GM18873 (cell line): Measurements from ENCODE around the gene VPS13A.
"Not testable (repeated sequence)": the region's sequence is repeated elsewhere in the genome, so short reads cannot be mapped to it uniquely, and the experiment has no call there.

Experiments used
- ATAC-seq: cut with Tn5 transposase; IDR thresholded peaks from one replicate; pipeline ENCODE4 v1.9.1; 2021; ENCODE audit warnings: mild to moderate bottlenecking, moderate library complexity, moderate number of reproducible peaks; ENCODE audit not compliant: unreplicated experiment, low FRiP score

The VPS13A gene

DNA sequence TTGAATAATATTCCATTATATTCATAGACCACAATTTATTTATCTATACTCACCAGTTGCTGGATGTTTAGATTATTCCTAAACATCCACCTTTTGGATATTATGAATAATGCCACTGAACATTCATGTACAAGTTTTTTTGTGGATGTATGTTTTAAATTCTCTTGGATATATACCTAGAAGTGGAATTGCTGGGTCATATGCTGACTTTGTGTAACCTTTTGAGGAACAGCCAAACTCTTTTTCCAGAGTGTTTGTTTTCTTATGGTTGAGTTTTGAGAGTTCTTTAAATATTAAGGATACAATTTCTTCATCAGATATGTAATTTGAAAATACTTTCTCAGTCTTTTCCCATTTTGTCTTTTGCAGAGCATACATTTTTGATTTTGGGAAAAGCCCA, 2.7 kb downstream of the VPS13A start:
- no peak for ATAC-seq

DNA sequence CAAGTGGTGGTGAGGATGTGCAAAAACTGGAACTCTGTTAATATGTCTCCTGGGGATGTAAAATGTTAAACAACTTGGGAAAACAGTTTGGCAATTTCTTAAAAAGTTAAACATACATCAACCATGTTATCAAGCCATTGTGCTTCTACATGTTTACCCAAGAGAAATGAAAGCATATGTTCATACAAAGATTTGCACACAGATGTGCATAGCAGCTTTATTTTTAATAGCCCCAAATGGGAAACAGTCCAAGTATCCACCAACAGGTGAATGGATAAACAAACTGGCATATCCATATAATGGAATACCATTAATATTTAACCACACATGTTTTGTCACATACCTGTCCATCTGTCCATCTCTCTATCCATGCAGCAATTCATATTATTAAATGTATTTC, 6.2 kb downstream of the VPS13A start:
- ATAC-seq = no peak

- no peak for ATAC-seq
Observed at GRCh38 chr9:77188242-77188641, 10.9 kb downstream of the VPS13A start.

GRCh38 chr9:77194423-77194822, 17.1 kb downstream of the VPS13A start:
- no peak for ATAC-seq

DNA sequence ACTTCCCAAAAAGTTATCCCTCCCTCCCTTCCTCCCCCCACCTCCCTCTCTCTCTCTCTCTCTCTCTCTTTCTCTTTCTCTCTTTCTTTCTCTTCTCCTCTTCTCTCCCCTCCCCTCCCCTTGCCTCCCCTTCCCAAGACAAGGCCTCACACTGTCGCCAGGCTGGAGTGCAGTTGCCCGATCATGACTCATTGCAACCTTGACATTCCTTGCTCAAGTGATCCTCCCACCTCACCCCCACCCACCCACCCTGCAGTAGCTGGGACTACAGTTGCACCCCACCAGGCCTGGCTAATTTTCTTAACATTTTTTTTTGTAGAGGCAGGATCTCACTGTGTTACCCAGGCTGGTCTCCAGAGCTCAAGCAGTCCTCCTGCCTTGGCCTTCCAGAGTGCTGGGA, 32.8 kb downstream of the VPS13A start:
- ATAC-seq = no peak

- ATAC-seq = no peak
Observed at GRCh38 chr9:77211561-77211960, 34.2 kb downstream of the VPS13A start.

- ATAC-seq = no peak
Observed at GRCh38 chr9:77212801-77213200, 35.5 kb downstream of the VPS13A start.

DNA sequence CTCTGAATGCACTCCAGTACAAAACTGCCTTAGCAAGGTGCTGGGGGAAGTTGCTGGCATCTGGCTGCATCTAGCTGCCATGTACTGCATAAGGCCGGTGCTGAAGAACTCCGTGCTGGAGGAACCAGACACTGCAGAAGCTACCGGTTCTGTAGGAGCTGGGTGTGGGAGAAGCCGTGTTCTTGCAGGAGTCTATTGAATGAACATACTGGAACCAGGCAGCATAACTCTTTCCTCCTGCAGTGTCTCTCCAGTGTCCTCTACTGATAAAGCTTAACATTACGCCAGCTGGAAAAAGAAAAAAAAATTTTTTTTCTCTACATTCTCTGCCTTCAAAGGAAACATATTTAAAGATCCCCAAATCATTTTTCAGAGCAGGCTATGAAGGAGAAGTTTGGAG, 38.5 kb downstream of the VPS13A start:
- ATAC-seq = no peak

- no peak for ATAC-seq
Observed at GRCh38 chr9:77218612-77219011, 41.3 kb downstream of the VPS13A start.

DNA sequence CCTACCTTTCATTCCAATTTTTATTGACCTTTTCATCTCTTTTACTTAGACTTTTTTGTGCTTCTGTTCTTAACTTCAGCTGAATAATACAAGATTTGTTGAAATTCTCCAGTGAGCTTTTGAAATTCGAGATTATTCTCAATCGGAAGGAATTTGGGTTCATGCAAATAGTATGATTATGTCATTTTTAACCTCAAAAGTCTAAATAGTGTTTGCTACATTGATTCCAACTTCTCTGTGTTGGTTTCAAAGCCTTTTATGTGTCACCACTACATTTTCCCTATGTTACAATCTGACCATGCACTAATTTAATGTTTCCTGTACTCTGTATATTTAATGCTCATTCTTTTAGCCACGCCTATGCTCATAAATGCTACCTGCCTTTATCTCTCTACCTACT, 44.1 kb downstream of the VPS13A start:
- ATAC-seq = no peak

DNA sequence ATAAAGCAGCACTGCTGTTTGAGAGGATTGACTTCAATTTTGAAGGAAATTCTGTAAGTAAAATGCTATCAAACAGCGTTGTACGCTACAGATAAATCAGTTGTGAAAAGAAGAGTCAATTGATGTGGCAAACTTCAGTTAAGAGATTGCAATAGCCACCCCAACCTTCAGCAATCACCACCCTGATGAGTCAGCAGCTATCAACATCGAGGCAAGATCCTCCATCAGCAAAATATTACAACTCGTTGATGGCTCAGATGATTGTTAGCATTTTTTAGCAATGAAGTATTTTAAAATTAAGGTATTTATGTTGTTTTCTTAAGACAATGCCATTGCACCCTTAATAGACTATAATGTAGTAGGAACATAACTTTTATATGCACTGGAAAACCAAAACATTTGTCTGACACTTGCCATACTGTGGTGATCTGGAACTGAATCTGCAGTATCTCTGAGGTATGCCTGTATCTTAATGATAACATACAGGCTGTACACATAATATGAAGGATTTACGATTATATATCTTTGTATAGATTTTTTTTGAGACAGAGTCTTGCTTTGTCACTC, 47.5 kb downstream of the VPS13A start:
- ATAC-seq = no peak

DNA sequence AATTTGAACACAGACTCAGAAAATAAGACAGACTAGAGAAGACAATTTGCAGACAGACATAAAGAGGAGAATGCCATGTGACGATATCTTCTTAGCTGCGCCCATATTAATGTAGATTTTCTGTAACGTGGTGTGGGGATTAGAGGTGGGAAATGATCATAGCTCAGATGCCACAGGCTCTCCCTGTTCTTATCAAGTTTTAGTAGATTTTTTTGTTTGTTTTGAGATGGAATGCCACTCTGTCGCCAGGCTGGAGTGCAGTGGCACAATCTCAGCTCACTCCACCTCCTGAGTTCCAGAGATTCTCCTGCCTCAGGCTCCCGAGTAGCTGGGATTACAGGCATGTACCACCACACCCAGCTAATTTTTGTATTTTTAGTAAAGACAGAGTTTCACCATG, 59.4 kb downstream of the VPS13A start:
- ATAC-seq = no peak

GRCh38 chr9:77237896-77238295, 60.6 kb downstream of the VPS13A start:
- no peak for ATAC-seq

- ATAC-seq = no peak
Observed at GRCh38 chr9:77251050-77251449, 73.7 kb downstream of the VPS13A start.

DNA sequence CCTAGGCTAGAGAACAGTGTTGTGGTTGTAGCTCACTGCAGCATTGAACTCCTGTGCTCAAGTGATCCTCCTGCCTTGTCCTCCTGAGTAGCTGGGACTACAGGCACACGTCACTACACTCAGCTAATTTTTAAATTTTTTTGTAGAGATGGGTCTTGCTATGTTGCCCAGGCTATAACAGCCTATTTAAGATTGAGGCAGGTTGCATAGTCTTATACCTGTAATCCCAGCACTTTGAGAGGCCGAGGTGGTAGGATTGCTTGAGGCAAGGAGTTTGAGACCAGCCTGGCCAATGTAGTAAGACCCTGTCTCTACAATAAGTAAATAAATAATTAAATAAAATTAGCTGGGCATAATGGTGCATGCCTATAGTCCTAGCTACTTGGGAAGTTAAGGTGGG, 79.9 kb downstream of the VPS13A start:
- no peak for ATAC-seq

DNA sequence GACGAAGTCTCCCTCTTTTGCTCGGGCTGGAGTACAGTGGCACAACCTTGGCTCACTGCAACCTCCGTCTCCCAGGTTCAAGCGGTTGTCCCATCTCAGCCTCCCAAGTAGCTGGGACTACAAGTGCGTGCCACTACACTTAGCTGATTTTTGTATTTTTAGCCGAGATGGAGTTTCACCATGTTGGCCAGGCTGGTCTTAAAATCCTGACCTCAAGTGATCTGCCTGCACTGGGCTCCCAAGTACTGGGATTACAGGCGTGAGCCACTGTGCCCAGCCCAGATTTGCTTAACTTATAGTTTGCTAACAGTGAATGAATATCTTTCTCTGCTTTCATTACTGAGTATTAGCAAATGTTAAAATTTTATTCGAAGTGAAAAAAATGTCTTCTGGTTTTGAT, 84.3 kb downstream of the VPS13A start:
- no peak for ATAC-seq

GRCh38 chr9:77267762-77268161, 90.4 kb downstream of the VPS13A start:
- ATAC-seq = not testable (repeated sequence)

- ATAC-seq = no peak
Observed at GRCh38 chr9:77271023-77271690, 93.8 kb downstream of the VPS13A start.

DNA sequence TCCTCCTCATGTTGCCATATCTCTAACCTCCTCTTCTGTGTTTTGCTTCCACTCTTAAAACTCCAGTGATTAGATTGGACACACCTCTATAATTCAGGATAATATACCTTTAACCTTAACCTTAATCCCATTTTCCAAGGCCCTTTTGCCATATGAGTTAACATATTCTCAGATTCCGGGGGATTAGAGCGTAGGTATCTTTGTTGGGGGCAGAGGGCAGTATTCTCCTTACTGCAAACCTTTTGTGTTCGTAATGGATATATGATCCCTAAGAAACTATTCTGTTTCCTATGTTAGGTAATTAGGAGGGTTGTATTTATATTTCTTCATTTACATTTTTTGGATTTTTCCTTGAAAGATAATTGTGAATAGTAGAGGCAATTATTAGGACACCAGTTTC, 99.5 kb downstream of the VPS13A start:
- no peak for ATAC-seq

- ATAC-seq = no peak
Observed at GRCh38 chr9:77277719-77278118, 100.4 kb downstream of the VPS13A start.

- ATAC-seq = no peak
Observed at GRCh38 chr9:77283991-77284390, 106.7 kb downstream of the VPS13A start.

- ATAC-seq = no peak
Observed at GRCh38 chr9:77284616-77285015, 107.3 kb downstream of the VPS13A start.

DNA sequence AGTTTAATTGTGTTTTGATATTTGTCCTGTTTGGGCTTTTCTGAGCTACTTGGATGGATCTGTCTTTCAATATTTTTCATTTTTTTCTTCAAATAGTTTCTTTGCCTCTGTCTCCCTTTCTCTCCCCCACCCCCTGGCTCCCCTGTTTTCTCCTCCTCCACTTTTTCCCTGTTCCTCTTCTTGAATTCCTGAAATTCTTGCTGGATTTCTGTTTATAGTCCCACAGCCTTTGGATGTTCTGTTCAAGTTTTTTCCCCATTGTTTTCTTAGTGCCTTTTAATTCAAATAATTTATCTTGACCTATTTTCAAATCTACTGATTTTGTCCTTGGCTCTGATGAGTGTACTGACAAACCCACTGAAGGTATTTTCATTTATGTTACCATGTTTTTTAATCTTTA, 113.0 kb downstream of the VPS13A start:
- no peak for ATAC-seq
